ENCODE results near the gene LEMD1.

DNA sequence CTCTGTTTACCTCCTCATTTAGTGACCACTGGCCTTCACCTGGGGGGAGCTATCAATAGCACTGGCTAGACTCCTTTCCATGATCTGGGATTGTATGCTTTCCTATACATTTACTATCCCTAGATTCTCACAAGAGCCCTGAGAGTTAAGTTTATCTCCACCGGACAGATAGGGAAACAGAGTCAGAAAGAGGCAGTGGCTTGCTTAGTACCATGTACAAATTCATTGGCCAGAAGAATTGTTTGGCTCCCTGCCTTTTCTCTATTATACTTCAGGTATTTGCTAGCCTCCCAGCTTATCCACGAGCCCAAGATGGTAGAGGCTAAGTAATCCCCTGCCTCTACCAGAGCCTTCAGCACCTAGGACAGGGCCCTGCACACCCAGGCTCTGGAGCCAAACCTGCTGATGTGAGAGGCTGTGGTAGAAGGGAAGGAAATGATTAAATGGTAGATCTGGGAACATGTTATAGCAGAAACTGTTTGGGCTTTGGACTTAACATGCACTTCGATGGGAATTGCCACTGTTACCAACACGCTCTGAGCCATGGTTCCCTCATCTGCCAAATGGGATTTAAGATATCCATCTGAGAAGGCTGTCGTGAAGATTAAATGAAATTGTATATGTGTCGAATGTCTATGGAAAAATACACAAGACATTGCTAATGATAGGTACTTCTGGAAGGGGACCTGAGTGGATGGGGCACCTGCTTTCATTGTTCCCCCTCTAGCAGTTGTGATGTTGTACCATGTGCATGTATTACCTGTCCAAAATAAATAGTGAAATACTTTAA, 37.1 kb upstream of the LEMD1 start:
- TF ChIP-seq, protein P1, sequence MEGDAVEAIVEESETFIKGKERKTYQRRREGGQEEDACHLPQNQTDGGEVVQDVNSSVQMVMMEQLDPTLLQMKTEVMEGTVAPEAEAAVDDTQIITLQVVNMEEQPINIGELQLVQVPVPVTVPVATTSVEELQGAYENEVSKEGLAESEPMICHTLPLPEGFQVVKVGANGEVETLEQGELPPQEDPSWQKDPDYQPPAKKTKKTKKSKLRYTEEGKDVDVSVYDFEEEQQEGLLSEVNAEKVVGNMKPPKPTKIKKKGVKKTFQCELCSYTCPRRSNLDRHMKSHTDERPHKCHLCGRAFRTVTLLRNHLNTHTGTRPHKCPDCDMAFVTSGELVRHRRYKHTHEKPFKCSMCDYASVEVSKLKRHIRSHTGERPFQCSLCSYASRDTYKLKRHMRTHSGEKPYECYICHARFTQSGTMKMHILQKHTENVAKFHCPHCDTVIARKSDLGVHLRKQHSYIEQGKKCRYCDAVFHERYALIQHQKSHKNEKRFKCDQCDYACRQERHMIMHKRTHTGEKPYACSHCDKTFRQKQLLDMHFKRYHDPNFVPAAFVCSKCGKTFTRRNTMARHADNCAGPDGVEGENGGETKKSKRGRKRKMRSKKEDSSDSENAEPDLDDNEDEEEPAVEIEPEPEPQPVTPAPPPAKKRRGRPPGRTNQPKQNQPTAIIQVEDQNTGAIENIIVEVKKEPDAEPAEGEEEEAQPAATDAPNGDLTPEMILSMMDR (IDR thresholded peaks at IDR 0.05) = no peak
- TF ChIP-seq POLR2A (IDR thresholded peaks at IDR 0.05) = no peak
- no peak for TF ChIP-seq POLR2AphosphoS5 (IDR thresholded peaks at IDR 0.05)
- no peak for TF ChIP-seq EP300 (IDR thresholded peaks at IDR 0.05)

All from suprapubic skin (tissue), 4 donors.